ENCODE measurements around the gene RNLS. TPM values are rescaled to one million over a fixed set of nuclear protein-coding genes. Genes with fewer than 3 reads are reported as not detected.

RNLS gene
- total RNA-seq, 2 experiments from 2014 or later, result 4.0 to 4.7 TPM

DNA sequence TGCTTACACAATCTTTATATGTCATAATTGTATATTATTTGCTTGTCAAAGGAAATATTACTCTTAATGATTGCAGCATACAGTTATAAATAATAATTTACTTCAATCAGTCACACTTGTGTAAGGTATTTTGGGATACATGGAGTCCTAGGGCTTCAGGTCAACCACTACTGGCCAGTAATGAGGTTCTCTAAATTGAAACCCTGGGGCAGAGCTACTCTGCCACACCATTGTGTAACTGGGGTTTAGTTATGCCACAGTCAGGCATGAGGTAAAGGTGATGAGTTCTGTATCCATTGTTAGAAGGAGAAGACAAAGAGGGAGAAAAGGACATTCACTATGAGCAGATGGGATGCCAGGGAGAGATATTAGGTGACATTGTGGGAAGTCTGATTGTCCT is 117.4 kb downstream of the RNLS start:
- H3K9me3 Mint-ChIP-seq, result no peaks in the 10 kb centered on the region

DNA sequence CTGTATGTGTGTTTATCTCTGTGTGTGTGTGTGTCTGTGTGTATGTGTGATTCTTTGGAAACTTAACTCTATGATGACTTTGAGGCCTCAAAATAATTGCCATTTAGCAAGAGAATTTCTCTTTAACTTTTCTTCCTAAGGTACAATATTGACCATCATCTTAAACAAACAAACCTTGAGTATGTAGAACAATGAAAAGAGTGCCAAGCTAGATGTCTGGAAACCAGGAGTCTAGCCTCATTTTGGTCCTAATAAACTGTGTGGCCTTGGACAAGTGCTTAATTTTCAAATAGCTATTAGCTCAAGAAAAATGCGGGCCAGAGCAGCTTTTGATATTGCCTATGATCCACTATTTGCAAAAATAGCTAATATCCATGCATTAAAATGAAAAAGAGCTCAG is 119.3 kb downstream of the RNLS start:
- POLR2A ChIA-PET, result no interaction called here
- CTCF ChIA-PET, result no interaction called here
- no peaks in the 10 kb centered on the region for H3K4me1 Mint-ChIP-seq (ENCODE audit: low read depth)
- H3K27ac Mint-ChIP-seq, result no peak overlapping the region
- intact Hi-C loops (cut with micrococcal nuclease), result no loop called here
- H3K4me3 Mint-ChIP-seq, result no peak overlapping the region
- no peaks in the 10 kb centered on the region for H3K27me3 Mint-ChIP-seq
- H3K9me3 Mint-ChIP-seq, result no peaks in the 10 kb centered on the region
- DNase-seq, result no peak
- no peaks in the 10 kb centered on the region for H3K36me3 Mint-ChIP-seq

More for the DNA sequence above, 117.4 kb downstream of the RNLS start:
- H3K4me3 Mint-ChIP-seq, result no peak overlapping the region
- H3K27ac Mint-ChIP-seq, result no peak overlapping the region
- H3K4me1 Mint-ChIP-seq (ENCODE audit: low read depth), result no peaks in the 10 kb centered on the region
- H3K36me3 Mint-ChIP-seq, result no peaks in the 10 kb centered on the region
- no peak for DNase-seq
- H3K27me3 Mint-ChIP-seq, result no peaks in the 10 kb centered on the region
- ChIA-PET CTCF (no interaction called here), POLR2A (no interaction called here)
- intact Hi-C loops (cut with micrococcal nuclease), result no loop called here

DNA sequence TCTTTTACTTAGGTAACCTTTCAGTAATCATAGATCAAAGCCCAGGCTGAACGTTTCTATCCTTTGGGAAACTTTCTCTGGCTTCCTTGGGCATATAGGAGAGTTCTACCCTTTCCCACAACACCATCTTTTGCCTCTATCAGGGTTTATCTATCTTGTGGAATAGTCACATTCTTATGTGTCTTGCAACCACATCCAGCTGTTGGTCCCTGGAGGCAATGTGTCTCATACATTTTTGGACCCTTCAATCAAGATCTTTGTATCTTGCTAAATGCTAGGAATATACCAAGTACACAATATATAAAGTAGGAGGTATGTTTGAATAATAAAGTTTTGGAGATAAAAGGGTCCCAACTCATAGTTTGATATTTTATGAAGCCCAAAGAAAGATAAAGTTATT is 121.7 kb downstream of the RNLS start:
- Mint-ChIP-seq H3K27ac (no peak overlapping the region), H3K36me3 (no peaks in the 10 kb centered on the region), H3K27me3 (no peaks in the 10 kb centered on the region), H3K9me3 (no peaks in the 10 kb centered on the region), H3K4me1 (ENCODE audit: low read depth) (no peaks in the 10 kb centered on the region), H3K4me3 (no peak overlapping the region)
- intact Hi-C loops (cut with micrococcal nuclease), result no loop called here
- ChIA-PET POLR2A (no interaction called here), CTCF (no interaction called here)
- DNase-seq, result no peak

DNA sequence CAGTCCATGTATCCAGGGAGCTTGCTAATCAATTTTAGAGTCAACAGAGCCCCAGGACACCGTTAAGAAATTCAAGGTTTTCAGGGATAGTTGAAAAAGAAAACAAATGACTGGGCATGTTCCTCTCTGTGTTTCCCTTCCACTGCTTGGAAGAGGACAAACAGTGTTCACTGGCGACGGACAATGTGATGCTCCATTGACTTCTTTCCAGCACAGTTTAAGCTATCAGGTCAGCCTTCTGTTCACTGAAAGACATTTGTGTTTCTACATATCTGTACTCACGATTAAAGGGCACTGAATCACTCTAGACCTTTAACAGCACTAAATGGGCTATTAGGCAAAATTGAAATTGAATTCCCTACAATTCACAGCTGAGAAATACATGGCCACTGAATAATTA is 123.6 kb downstream of the RNLS start:
- Mint-ChIP-seq H3K4me1 (ENCODE audit: low read depth) (no peaks in the 10 kb centered on the region), H3K36me3 (no peaks in the 10 kb centered on the region), H3K27me3 (no peaks in the 10 kb centered on the region), H3K9me3 (no peaks in the 10 kb centered on the region), H3K27ac (no peak overlapping the region), H3K4me3 (no peak overlapping the region)
- ChIA-PET POLR2A (no interaction called here), CTCF (no interaction called here)
- intact Hi-C loops (cut with micrococcal nuclease), result no loop called here
- no peak for DNase-seq

DNA sequence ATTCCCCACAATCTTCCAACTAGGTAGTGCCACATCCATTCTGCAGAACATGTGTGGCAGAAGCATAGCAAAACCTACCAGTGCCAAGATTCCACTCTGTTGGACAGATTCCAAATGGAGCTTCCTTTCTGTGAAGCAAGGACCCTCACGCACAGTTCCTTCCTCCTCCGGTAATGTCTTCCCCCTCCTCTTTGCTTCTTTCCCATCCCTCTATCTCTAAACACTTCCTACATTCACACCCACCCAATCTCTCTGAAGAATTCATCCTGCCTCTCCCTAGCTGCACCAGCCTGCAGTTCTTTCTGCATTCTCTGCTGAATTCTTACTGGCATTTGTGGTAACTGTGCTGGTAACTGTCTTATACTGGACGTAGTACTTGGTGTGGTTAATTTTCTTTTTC is 124.9 kb downstream of the RNLS start:
- intact Hi-C loops (cut with micrococcal nuclease), result no loop called here
- no peak for DNase-seq
- H3K4me1 Mint-ChIP-seq (ENCODE audit: low read depth), result no peaks in the 10 kb centered on the region
- H3K27ac Mint-ChIP-seq, result no peak overlapping the region
- ChIA-PET CTCF (no interaction called here), POLR2A (no interaction called here)
- H3K27me3 Mint-ChIP-seq, result no peaks in the 10 kb centered on the region
- H3K9me3 Mint-ChIP-seq, result no peaks in the 10 kb centered on the region
- no peaks in the 10 kb centered on the region for H3K36me3 Mint-ChIP-seq
- H3K4me3 Mint-ChIP-seq, result no peak overlapping the region

DNA sequence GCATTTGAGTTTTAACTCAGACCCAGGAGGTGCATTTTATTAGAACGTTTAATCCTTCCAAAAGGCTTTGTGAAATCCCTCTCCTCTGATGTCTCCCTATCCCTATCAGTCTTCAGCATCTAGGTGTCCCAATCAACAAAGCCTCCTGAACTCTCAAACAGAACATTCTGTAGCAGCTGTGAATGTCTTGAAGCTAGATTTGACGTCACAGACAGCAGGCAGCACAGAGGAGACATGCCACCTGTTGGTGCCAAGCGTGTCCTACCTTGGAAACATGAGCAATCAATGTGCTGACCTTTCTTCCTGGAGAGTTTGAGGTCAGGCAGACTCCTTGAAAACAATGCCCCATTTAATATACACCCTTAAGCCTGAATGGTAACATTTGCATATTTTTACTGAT is 125.5 kb downstream of the RNLS start:
- DNase-seq, result no peak
- Mint-ChIP-seq H3K4me1 (ENCODE audit: low read depth) (no peaks in the 10 kb centered on the region), H3K4me3 (no peak overlapping the region), H3K27me3 (no peaks in the 10 kb centered on the region), H3K9me3 (no peaks in the 10 kb centered on the region), H3K27ac (no peak overlapping the region), H3K36me3 (no peaks in the 10 kb centered on the region)
- CTCF ChIA-PET, result no interaction called here
- intact Hi-C loops (cut with micrococcal nuclease), result no loop called here
- POLR2A ChIA-PET, result no interaction called here

- intact Hi-C loops (cut with micrococcal nuclease), result no loop called here
- Mint-ChIP-seq H3K27me3 (no peaks in the 10 kb centered on the region), H3K4me1 (ENCODE audit: low read depth) (no peaks in the 10 kb centered on the region), H3K9me3 (no peaks in the 10 kb centered on the region), H3K4me3 (no peak overlapping the region), H3K27ac (no peak overlapping the region), H3K36me3 (no peaks in the 10 kb centered on the region)
- CTCF ChIA-PET, result no interaction called here
- no peak for DNase-seq
- POLR2A ChIA-PET, result no interaction called here
Measured at GRCh38 chr10:88456730-88457129, 126.4 kb downstream of the RNLS start.

DNA sequence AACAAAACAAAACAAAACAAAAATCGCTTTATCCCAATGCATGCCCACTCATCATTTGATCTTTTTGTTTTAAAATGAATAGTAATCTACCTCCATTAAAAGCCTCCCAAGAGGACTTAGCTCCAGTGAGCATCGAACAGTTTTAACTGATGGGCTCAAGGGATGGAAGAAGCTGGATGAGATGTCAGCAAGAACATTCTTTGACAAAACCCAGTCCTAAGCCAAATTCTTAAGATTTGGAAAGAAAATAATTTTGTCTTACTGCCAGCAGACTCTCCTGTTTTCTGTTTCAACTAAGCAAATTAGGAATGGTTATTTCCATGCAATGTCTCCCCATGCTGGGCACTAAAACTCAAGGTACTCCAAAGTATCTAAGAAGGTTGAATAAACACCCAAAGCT is 127.3 kb downstream of the RNLS start:
- H3K27me3 Mint-ChIP-seq, result no peaks in the 10 kb centered on the region
- H3K9me3 Mint-ChIP-seq, result no peaks in the 10 kb centered on the region
- no peak overlapping the region for H3K27ac Mint-ChIP-seq
- no peaks in the 10 kb centered on the region for H3K4me1 Mint-ChIP-seq (ENCODE audit: low read depth)
- H3K36me3 Mint-ChIP-seq, result no peaks in the 10 kb centered on the region
- DNase-seq, result no peak
- no peak overlapping the region for H3K4me3 Mint-ChIP-seq
- ChIA-PET POLR2A (no interaction called here), CTCF (no interaction called here)
- intact Hi-C loops (cut with micrococcal nuclease), result no loop called here

GRCh38 chr10:88450201-88450600 is 132.9 kb downstream of the RNLS start:
- POLR2A ChIA-PET, result no interaction called here
- H3K9me3 Mint-ChIP-seq, result no peaks in the 10 kb centered on the region
- no peaks in the 10 kb centered on the region for H3K36me3 Mint-ChIP-seq
- no peak overlapping the region for H3K27ac Mint-ChIP-seq
- intact Hi-C loops (cut with micrococcal nuclease), result no loop called here
- H3K4me3 Mint-ChIP-seq, result no peak overlapping the region
- CTCF ChIA-PET, result no interaction called here
- H3K4me1 Mint-ChIP-seq (ENCODE audit: low read depth), result no peaks in the 10 kb centered on the region
- no peaks in the 10 kb centered on the region for H3K27me3 Mint-ChIP-seq
- no peak for DNase-seq

DNA sequence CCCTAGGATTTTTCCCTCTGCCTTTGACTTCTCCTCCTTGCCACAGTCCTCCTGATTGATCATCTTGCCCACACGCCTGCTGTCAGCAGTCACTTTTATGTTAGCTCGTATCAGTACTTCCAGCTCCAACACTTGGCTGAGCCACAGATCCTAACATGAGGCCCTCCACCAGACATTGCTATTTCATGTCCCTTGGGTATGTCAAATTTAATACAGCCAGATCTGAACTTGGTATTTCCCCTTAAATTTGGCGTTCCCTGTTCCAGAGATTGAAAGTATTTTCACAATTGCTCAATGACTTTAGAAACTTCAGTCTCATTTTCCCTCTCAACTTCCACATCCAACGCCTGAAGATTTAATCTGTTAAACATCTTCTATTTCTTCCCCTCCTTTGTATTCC is 140.4 kb downstream of the RNLS start:
- Mint-ChIP-seq H3K36me3 (peaks cover 4% of the 10 kb centered on the region), H3K4me1 (ENCODE audit: low read depth) (no peaks in the 10 kb centered on the region), H3K9me3 (no peaks in the 10 kb centered on the region), H3K4me3 (no peak overlapping the region), H3K27me3 (no peaks in the 10 kb centered on the region), H3K27ac (no peak overlapping the region)
- intact Hi-C loops (cut with micrococcal nuclease), result no loop called here
- ChIA-PET CTCF (no interaction called here), POLR2A (no interaction called here)
- DNase-seq, result no peak

DNA sequence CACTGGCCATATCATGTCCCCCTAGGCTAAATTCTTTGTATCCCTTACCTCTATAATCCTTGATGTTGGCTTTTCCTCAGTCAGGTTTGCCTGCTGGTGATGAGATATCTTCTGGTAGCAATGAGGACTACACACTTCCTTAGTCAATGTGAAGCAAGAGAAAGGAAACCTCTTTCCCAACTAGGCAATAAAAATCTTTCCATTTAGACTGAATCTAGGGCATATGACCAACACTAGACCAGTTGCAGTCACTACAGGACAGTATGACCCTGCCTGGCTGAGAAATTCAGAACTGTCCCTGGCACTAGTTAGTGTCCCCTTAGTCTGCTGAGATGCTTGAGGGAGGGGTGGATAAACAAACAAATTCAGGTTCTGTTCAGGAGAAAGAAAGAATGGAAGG is 142.6 kb downstream of the RNLS start:
- H3K4me3 Mint-ChIP-seq, result no peak overlapping the region
- H3K27ac Mint-ChIP-seq, result no peak overlapping the region
- ChIA-PET CTCF (no interaction called here), POLR2A (no interaction called here)
- no peak for DNase-seq
- peaks cover 4% of the 10 kb centered on the region for H3K36me3 Mint-ChIP-seq
- H3K9me3 Mint-ChIP-seq, result no peaks in the 10 kb centered on the region
- intact Hi-C loops (cut with micrococcal nuclease), result no loop called here
- H3K27me3 Mint-ChIP-seq, result no peaks in the 10 kb centered on the region
- H3K4me1 Mint-ChIP-seq (ENCODE audit: low read depth), result no peaks in the 10 kb centered on the region

GRCh38 chr10:88439932-88440331 is 143.2 kb downstream of the RNLS start:
- Mint-ChIP-seq H3K4me3 (no peak overlapping the region), H3K4me1 (ENCODE audit: low read depth) (no peaks in the 10 kb centered on the region), H3K27ac (no peak overlapping the region), H3K36me3 (peaks cover 4% of the 10 kb centered on the region), H3K27me3 (no peaks in the 10 kb centered on the region), H3K9me3 (no peaks in the 10 kb centered on the region)
- ChIA-PET POLR2A (no interaction called here), CTCF (no interaction called here)
- no peak for DNase-seq
- intact Hi-C loops (cut with micrococcal nuclease), result no loop called here

DNA sequence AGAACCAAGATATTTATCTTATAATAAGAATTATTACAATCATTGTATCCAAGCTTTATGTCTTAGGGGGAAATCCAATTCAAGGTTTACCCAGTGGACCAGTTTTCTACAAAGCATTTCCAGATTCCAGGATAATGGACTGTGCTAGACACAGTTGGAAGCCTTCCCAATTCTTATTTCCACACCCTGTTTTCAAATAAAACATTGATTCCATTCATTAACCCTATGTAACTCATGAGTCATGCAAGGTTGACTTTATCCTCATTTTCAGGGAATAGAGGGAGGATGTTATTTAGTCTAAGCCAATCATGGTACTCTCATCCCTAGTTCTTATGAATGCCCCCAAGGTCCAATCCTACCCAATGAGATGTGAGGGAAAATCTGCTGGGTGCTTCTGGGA is 145.7 kb downstream of the RNLS start:
- Mint-ChIP-seq H3K9me3 (no peaks in the 10 kb centered on the region), H3K27me3 (no peaks in the 10 kb centered on the region), H3K36me3 (peaks cover 2% of the 10 kb centered on the region), H3K4me3 (no peak overlapping the region), H3K4me1 (ENCODE audit: low read depth) (peaks cover 3% of the 10 kb centered on the region), H3K27ac (no peak overlapping the region)
- no peak for DNase-seq
- POLR2A ChIA-PET, result no interaction called here
- CTCF ChIA-PET, result interaction anchor here (0.6 kb wide), 1 partner anchor 42 kb away, joined by 3 read pairs; no protein-coding TSS in a partner anchor
- intact Hi-C loops (cut with micrococcal nuclease), result no loop called here

DNA sequence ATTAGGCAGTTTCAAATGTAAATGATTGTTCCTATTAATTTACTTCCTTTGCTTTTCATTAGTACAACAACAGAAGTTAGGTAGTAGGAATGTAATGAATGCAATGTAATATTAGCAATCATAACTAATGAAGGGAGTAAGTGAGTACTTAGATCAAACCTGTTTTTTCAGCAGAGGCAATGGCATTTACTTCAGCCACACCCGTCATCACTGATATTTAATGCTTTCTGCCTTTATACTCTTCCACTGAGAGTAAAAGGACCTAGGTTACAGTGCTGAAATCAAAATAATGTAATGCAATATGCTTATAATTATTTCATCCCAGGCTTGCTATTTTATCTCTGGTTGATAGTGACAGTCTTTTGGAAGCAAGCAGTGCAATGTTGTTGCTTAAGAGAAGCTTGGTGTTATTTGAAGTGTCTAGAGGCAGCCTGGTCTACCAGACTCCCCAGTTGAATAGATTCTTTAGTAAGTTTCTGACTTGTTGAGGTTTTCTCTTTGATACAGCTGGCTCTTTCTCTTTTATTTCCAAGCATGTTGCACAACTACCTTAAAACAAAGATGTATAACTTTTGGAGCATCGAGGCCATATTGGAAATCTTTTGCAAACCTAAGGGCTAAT is 149.4 kb downstream of the RNLS start:
- ChIA-PET POLR2A (no interaction called here), CTCF (no interaction called here)
- H3K36me3 Mint-ChIP-seq, result peaks cover 2% of the 10 kb centered on the region
- DNase-seq, result no peak
- no peaks in the 10 kb centered on the region for H3K9me3 Mint-ChIP-seq
- H3K4me1 Mint-ChIP-seq (ENCODE audit: low read depth), result peaks cover 3% of the 10 kb centered on the region
- intact Hi-C loops (cut with micrococcal nuclease), result no loop called here
- no peaks in the 10 kb centered on the region for H3K27me3 Mint-ChIP-seq
- no peak overlapping the region for H3K4me3 Mint-ChIP-seq
- H3K27ac Mint-ChIP-seq, result no peak overlapping the region
